Measurements from ENCODE around the gene TMEM263. TPM values are rescaled to one million over a fixed set of nuclear protein-coding genes. Genes with fewer than 3 reads are reported as not detected.

TMEM263 gene
- total RNA-seq, 4 donors from 2014 or later, result 14.2 to 30.5 (median 28.1) TPM

- H3K36me3 ChIP-seq, result no peaks in the 10 kb centered on the region
- H3K9me3 ChIP-seq, result no peaks in the 10 kb centered on the region
- H3K4me3 ChIP-seq, result no peak overlapping the region
- DNase-seq, result no peak
- no peaks in the 10 kb centered on the region for H3K27me3 ChIP-seq
- no peak overlapping the region for H3K27ac ChIP-seq
- no peaks in the 10 kb centered on the region for H3K4me1 ChIP-seq
- TF ChIP-seq CTCF (IDR thresholded peaks at IDR 0.05), result no peak
- TF ChIP-seq POLR2A (IDR thresholded peaks at IDR 0.05), result no peak
Observed at GRCh38 chr12:106910202-106910601, 45.5 kb upstream of the TMEM263 start.

GRCh38 chr12:106911581-106911980 lies 44.1 kb upstream of the TMEM263 start:
- Histone ChIP-seq H3K36me3 (no peaks in the 10 kb centered on the region), H3K27me3 (no peaks in the 10 kb centered on the region), H3K9me3 (no peaks in the 10 kb centered on the region), H3K4me1 (no peaks in the 10 kb centered on the region), H3K4me3 (no peak overlapping the region), H3K27ac (no peak overlapping the region)
- TF ChIP-seq CTCF (IDR thresholded peaks at IDR 0.05) (no peak), POLR2A (IDR thresholded peaks at IDR 0.05) (no peak)
- DNase-seq, result no peak

GRCh38 chr12:106913456-106913855 lies 42.3 kb upstream of the TMEM263 start:
- Histone ChIP-seq H3K9me3 (no peaks in the 10 kb centered on the region), H3K36me3 (no peaks in the 10 kb centered on the region), H3K4me1 (no peaks in the 10 kb centered on the region), H3K4me3 (no peak overlapping the region), H3K27ac (no peak overlapping the region), H3K27me3 (no peaks in the 10 kb centered on the region)
- DNase-seq, result no peak
- TF ChIP-seq POLR2A (IDR thresholded peaks at IDR 0.05) (no peak), CTCF (IDR thresholded peaks at IDR 0.05) (no peak)

DNA sequence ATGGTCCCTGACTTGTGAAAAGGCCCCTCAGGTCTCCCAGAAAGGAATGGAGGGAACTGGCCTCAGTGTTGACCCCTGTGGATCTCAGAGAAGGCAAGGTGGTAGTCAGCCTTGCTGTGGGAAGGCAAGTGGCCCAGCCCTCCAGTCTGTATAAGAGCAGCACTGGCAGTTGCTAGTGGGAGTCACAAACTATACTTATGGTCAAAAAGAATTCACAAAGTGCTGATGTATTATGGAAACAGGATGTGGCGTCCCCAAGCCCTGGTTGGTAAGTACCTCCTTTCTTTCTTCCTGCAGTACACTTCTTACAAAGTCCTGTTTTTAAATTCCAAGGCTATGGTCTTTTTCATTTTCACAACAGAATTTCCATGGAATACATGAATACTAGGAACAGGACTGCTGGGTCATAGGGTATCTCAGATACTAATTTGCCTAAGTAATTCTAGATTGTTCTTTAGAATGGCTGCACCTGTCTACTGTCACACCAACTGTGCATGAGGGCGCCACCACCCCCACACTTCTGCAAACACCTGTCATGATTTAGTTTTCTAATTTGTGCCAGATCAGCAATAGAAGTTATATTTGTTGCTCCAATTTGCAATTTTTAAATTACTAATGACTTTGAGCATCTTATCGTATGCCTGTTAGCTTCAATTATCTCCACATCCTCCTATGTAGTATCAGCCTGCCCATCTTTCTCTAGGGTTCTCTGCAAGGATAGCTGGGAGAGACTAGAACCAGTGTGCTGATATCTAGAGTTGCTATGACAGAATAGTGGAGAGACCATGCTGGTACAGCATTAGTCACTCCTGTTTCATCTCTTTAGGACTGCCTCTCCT lies 40.7 kb upstream of the TMEM263 start:
- Histone ChIP-seq H3K27me3 (no peaks in the 10 kb centered on the region), H3K4me1 (no peaks in the 10 kb centered on the region), H3K27ac (no peak overlapping the region), H3K9me3 (no peaks in the 10 kb centered on the region), H3K36me3 (no peaks in the 10 kb centered on the region), H3K4me3 (no peak overlapping the region)
- TF ChIP-seq CTCF (IDR thresholded peaks at IDR 0.05) (no peak), POLR2A (IDR thresholded peaks at IDR 0.05) (no peak)
- DNase-seq, result peak in 1 of 3 donors; percentile 56

DNA sequence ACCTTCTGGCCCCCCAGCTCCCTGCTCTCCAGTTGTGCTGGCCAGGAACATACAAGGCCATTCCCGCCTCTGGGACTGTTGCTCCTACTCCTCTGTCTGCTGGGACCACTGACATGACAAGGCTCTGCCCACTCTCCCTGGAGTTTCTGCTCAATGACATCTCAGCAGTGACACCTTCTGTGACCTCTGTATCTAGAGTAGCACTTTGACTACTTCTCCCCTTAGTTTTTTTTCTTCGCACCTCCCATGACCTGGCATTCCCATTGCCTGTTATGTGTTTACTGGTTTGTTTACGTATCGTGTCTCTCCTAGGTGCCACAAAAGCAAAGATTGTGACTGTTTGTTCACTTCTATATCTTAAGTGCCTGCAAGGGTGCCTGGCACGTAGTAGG lies 40.1 kb upstream of the TMEM263 start:
- H3K36me3 ChIP-seq, result no peaks in the 10 kb centered on the region
- no peak overlapping the region for H3K27ac ChIP-seq
- H3K4me3 ChIP-seq, result no peak overlapping the region
- no peaks in the 10 kb centered on the region for H3K4me1 ChIP-seq
- TF ChIP-seq POLR2A (IDR thresholded peaks at IDR 0.05), result no peak
- TF ChIP-seq CTCF (IDR thresholded peaks at IDR 0.05), result no peak
- no peak for DNase-seq
- no peaks in the 10 kb centered on the region for H3K9me3 ChIP-seq
- H3K27me3 ChIP-seq, result no peaks in the 10 kb centered on the region

All from Peyer's patch (tissue), 4 donors.